Activated CD8-positive, alpha-beta T cell treated with anti-CD3 and anti-CD28 coated beads, Interleukin-2, amount 10 ng/mL, durations not matched to agents 7 days and 5 days (primary cell): ENCODE measurements around the gene SPATC1L. TPM values are rescaled to one million over a fixed set of nuclear protein-coding genes. Genes with fewer than 3 reads are reported as not detected.

Experiments
- ATAC-seq: fragments of 150-1000 bp; cut with Tn5 transposase; one replicate; pipeline ENCODE4 v1.10.0; 2021; ENCODE audit warnings: moderate library complexity
- CTCF ChIA-PET: fragments of 350-600 bp; sonication (Branson Sonifier 250); formaldehyde crosslinking; loops from one replicate; lab custom pipeline; 2021; ENCODE audit warnings: antibody characterized with exemption; lab: Charles Lee
- POLR2A ChIA-PET: fragments of 350-600 bp; sonication (Branson Sonifier 250); formaldehyde crosslinking; loops from one replicate; lab custom pipeline; 2021; ENCODE audit warnings: antibody characterized with exemption; lab: Charles Lee
- DNase-seq: peaks from one replicate; pipeline ENCODE4 v3.0.0-alpha.2; 2020
- H3K27ac Mint-ChIP-seq: one replicate; pipeline ENCODE4 v1.8.0; 2021; ENCODE audit warnings: mild to moderate bottlenecking, mixed read lengths
- H3K27me3 Mint-ChIP-seq: one replicate; pipeline ENCODE4 v1.8.0; 2021; ENCODE audit warnings: low read depth, mixed read lengths
- H3K36me3 Mint-ChIP-seq: one replicate; pipeline ENCODE4 v1.8.0; 2021; ENCODE audit warnings: low read depth, mixed read lengths
- H3K4me1 Mint-ChIP-seq: one replicate; pipeline ENCODE4 v1.8.0; 2021; ENCODE audit warnings: low read depth, mixed read lengths
- H3K4me3 Mint-ChIP-seq: one replicate; pipeline ENCODE4 v1.8.0; 2021; ENCODE audit warnings: mild to moderate bottlenecking, mixed read lengths
- H3K9me3 Mint-ChIP-seq: one replicate; pipeline ENCODE4 v1.8.0; 2022; ENCODE audit warnings: mixed read lengths; ENCODE audit not compliant: insufficient read depth
- total RNA-seq, 2 experiments: library from RNA; stranded (reverse); gene quantifications; one replicate each; pipeline ENCODE4 v1.2.3, GENCODE V29; 2021

Gene SPATC1L
- total RNA-seq, 2 experiments from 2014 or later: 14.4 to 17.5 TPM

DNA sequence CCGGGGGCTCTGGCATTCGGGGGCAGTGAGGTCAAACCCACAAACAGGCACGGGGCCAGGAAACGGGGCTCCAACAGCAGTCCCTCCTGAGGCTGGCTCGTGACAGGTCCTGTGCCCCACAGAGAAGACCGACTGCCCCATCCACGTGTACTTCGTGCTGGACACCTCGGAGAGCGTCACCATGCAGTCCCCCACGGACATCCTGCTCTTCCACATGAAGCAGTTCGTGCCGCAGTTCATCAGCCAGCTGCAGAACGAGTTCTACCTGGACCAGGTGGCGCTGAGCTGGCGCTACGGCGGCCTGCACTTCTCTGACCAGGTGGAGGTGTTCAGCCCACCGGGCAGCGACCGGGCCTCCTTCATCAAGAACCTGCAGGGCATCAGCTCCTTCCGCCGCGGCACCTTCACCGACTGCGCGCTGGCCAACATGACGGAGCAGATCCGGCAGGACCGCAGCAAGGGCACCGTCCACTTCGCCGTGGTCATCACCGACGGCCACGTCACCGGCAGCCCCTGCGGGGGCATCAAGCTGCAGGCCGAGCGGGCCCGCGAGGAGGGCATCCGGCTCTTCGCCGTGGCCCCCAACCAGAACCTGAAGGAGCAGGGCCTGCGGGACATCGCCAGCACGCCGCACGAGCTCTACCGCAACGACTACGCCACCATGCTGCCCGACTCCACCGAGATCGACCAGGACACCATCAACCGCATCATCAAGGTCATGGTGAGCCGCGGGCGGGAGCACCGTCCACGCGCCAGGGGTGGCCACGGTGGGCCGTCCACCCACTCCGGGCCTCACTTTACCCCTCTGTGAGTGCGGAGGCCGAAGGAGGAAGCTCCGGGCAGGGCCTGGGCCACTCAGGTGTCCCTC, 72.2 kb downstream of the SPATC1L start:
- H3K27ac Mint-ChIP-seq: no peak overlapping the region
- H3K4me3 Mint-ChIP-seq: no peak overlapping the region
- POLR2A ChIA-PET: no interaction called here
- H3K4me1 Mint-ChIP-seq: no peaks in the 10 kb centered on the region
- ATAC-seq (no peak), DNase-seq (no peak)
- CTCF ChIA-PET: no interaction called here
- peaks cover 19% of the 10 kb centered on the region for H3K9me3 Mint-ChIP-seq
- no peaks in the 10 kb centered on the region for H3K27me3 Mint-ChIP-seq
- H3K36me3 Mint-ChIP-seq: peaks cover 3% of the 10 kb centered on the region

DNA sequence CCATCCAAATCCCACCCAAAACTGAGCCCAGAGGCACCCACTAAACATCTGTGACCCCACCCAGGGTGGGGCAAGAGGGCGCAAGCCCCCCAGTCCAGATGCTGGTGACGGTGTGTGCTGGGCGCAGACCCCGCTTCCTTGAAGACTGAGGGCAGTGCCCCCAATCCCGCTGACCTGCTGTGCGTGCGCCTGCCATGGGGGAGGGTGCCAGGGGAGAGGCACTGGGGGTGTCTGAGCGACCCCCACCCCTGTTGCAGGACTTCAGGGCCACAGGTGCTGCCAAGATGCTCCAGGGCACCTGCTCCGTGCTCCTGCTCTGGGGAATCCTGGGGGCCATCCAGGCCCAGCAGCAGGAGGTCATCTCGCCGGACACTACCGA, 73.1 kb downstream of the SPATC1L start:
- Mint-ChIP-seq H3K36me3 (peaks cover 3% of the 10 kb centered on the region), H3K4me3 (no peak overlapping the region), H3K4me1 (no peaks in the 10 kb centered on the region), H3K27ac (no peak overlapping the region), H3K9me3 (peaks cover 20% of the 10 kb centered on the region), H3K27me3 (no peaks in the 10 kb centered on the region)
- ATAC-seq: no peak
- DNase-seq: no peak
- ChIA-PET CTCF (interaction anchor here (1.3 kb wide), 1 partner anchor 138 kb away, joined by 3 read pairs; no protein-coding TSS in a partner anchor), POLR2A (no interaction called here)

Other genes with a start within 250 kb of the SPATC1L start
- gene COL6A1, start 202.7 kb downstream of the SPATC1L start, total RNA-seq: under 1 TPM; 0.26 to 0.42 TPM
- gene COL6A2, start 86.3 kb downstream of the SPATC1L start, total RNA-seq: 1 to 10 TPM; 6.0 to 7.2 TPM
- gene FTCD, start 28.9 kb downstream of the SPATC1L start, total RNA-seq: under 1 TPM; 0.37 to 0.50 TPM
- 10 to 100 TPM; 72.1 to 76.1 TPM for gene LSS, start 44.3 kb upstream of the SPATC1L start, total RNA-seq
- gene MCM3AP, start 101.2 kb upstream of the SPATC1L start, total RNA-seq: 100 to 1,000 TPM; 106 to 113 TPM
- gene YBEY, start 101.9 kb upstream of the SPATC1L start, total RNA-seq: 10 to 100 TPM; 13.4 to 15.2 TPM
- 10 to 100 TPM; 59.0 to 65.4 TPM for gene C21orf58, start 139.4 kb upstream of the SPATC1L start, total RNA-seq
- 10 to 100 TPM; 89.0 to 98.8 TPM for gene PCNT, start 139.7 kb upstream of the SPATC1L start, total RNA-seq